Duodenal mucosa (tissue), 2 donors: ENCODE results near the gene KLHL6.
"Not testable (repeated sequence)": the region's sequence is repeated elsewhere in the genome, so short reads cannot be mapped to it uniquely, and the experiment has no call there.

Experiments
- H3K27ac ChIP-seq: one replicate; pipeline ENCODE4 v1.7.0; 2013; ENCODE audit warnings: low read depth, low read length
- H3K27me3 ChIP-seq, 2 donors: one replicate each; pipeline ENCODE4 v1.7.0; 2013; ENCODE audit warnings: low read length in 2 of 2, control low read depth in 1 of 2; ENCODE audit not compliant: insufficient read depth in 2 of 2, control insufficient read depth in 1 of 2
- H3K36me3 ChIP-seq, 2 donors: one replicate each; pipeline ENCODE4 v1.7.0; 2013; ENCODE audit warnings: low read length in 2 of 2, control low read depth in 1 of 2; ENCODE audit not compliant: insufficient read depth in 2 of 2, control insufficient read depth in 1 of 2
- H3K4me1 ChIP-seq, 2 donors: one replicate each; pipeline ENCODE4 v1.7.0; 2013; ENCODE audit warnings: low read length in 2 of 2, control low read depth in 1 of 2; ENCODE audit not compliant: insufficient read depth in 2 of 2, control insufficient read depth in 1 of 2
- H3K4me3 ChIP-seq, 2 donors: one replicate each; pipeline ENCODE4 v1.7.0; 2013; ENCODE audit warnings: low read length in 2 of 2, low read depth in 1 of 2
- H3K9ac ChIP-seq, 2 donors: one replicate each; pipeline ENCODE4 v1.7.0; 2013; ENCODE audit warnings: low read length in 2 of 2, low read depth in 1 of 2
- H3K9me3 ChIP-seq, 2 donors: one replicate each; pipeline ENCODE4 v1.7.0; 2013; ENCODE audit warnings: low read length in 2 of 2, control low read depth in 1 of 2; ENCODE audit not compliant: control insufficient read depth in 1 of 2

The KLHL6 gene

DNA sequence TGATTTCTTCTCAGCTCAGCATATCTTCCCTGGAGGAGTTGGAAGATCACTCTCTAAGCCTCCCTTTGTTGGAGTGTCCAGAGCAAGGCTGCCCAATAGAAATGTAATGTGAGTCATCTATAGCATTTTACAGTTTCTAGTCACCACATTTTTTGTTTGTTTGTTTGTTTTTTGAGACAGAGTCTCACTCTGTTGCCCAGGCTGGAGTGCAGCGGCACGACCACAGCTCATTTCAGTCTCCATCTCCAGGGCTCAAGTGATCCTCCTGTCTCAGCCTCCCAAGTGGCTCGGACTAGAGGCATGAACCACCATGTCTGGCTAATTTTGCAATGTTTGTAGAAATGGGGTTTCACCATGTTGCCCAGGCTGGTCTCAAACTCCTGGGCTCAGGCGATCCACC lies 21.3 kb downstream of the KLHL6 start:
- H3K4me1 ChIP-seq: peaks cover 25 to 28% of the 10 kb centered on the region in 2 donors
- no peaks in the 10 kb centered on the region for H3K27me3 ChIP-seq
- no peak overlapping the region for H3K27ac ChIP-seq
- no peak overlapping the region for H3K4me3 ChIP-seq
- H3K9me3 ChIP-seq: no peaks in the 10 kb centered on the region
- no peaks in the 10 kb centered on the region for H3K36me3 ChIP-seq
- no peak overlapping the region for H3K9ac ChIP-seq

DNA sequence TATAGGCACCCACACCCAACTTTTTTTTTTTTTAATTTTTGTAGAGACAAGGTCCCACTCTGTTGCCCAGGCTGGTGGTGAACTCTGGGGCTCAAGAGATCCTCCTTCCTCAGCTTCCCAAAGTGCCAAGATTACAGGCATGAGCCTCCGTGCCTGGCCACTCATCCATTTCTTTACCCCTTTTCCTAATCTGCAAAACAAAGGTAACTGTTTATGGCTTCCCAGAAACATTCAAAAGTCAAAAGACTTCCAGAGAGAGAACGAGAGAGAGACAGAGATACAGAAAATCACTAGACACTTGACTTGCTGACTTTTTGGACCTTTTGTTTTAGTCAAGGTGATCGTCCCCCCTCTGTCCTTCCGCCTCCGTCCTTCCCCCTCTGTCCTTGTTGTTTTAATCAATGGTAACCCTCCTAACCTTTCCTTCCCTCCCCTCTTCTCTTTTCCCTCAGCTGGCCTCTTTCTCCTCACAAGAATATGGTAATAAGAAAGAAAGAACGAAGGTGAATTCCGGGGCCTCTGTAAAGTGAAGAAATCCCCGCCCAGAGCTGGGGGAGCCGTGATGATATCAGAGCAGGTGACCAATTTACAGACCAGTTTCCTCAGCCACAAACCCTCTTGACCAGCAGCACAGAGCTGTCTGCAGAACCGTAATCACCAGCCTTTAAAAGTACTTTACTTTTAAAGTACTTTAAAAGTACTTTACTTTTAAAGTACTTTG lies 21.9 kb downstream of the KLHL6 start:
- no peaks in the 10 kb centered on the region for H3K36me3 ChIP-seq
- no peaks in the 10 kb centered on the region for H3K9me3 ChIP-seq
- H3K4me3 ChIP-seq: peak overlapping the region in 1 of 2 donors; percentile 12
- peaks cover 25 to 26% of the 10 kb centered on the region in 2 donors for H3K4me1 ChIP-seq
- no peak overlapping the region for H3K9ac ChIP-seq
- no peaks in the 10 kb centered on the region for H3K27me3 ChIP-seq
- H3K27ac ChIP-seq: no peak overlapping the region

DNA sequence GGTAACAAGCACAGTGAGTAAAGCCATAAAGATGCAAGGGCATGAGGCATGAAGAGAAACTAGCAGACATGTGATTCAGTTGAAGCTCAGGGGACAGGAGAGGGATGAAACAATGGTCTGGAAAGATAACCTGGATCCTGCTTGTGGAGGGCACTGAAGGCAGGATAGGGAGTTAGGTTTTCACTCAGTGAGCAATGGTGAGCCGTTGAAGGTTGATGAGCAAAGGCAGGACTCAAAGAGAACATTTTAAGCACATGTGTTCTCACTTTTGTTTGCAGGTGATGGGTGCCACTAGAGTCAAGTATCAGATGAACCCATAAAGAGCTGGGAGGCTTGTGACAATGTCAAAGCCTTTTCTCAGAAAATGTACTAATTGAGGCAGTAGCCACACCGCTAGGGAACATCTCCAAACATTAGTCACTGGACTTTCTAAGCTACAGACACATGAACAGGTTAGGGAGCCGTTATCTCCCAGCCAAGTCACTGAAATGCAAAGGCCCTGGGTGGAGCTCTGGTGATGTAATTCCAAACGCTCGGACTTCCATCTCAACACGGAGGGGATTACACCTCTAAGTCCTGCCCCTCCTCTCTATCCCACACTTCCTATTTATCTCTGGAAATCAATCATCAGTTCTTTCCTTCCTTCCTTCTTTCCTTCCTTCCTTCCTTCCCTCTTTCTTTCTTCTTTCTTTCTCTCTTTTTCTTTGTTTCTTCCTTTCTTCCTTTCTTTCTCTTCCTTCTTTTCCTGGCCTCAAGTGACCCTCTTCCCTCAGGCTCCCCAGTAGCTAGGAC lies 22.7 kb downstream of the KLHL6 start:
- H3K4me3 ChIP-seq: no peak overlapping the region
- no peaks in the 10 kb centered on the region for H3K36me3 ChIP-seq
- no peak overlapping the region for H3K27ac ChIP-seq
- H3K4me1 ChIP-seq: peaks cover 29 to 30% of the 10 kb centered on the region in 2 donors
- H3K9me3 ChIP-seq: no peaks in the 10 kb centered on the region
- no peak overlapping the region for H3K9ac ChIP-seq
- H3K27me3 ChIP-seq: no peaks in the 10 kb centered on the region

DNA sequence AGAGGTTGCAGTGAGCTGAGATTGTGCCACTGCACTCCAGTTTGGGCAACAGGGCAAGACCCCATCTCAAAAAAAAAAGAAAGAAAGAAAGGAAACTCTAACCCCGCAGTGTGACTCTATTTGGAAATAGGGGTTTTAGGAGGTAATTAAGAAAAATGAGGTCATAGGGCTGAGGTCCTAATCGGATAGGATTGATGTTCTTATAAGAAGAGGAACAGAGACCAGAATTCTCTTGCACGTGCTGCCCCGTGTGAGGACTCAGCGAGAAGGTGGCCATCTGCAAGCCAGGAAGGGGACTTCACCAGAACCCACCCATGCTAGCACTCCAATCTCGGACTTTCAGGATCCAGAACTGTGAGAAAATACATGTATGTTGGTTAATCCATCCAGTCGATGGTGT lies 25.8 kb downstream of the KLHL6 start:
- H3K9ac ChIP-seq: no peak overlapping the region
- H3K36me3 ChIP-seq: no peaks in the 10 kb centered on the region
- H3K27me3 ChIP-seq: no peaks in the 10 kb centered on the region
- no peak overlapping the region for H3K4me3 ChIP-seq
- H3K27ac ChIP-seq: no peak overlapping the region
- peaks cover 31 to 35% of the 10 kb centered on the region in 2 donors for H3K4me1 ChIP-seq
- H3K9me3 ChIP-seq: no peaks in the 10 kb centered on the region

DNA sequence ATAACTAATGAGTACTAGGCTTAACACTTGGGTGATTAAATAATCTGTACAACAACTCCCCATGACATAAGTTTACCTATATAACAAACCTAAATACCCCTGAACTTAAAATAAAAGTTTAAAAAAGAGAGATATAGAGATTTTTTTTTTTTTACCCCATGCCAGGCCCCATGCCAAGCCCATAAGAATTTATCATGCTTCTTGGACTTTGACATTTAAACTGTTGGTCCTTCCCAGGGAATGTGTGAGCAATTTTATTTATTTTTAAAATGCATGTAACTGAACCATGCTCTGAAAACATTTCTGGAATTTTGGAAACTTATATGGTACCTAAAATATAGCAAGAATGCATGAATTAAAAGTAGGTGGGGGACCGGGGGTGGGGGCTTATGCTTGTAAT lies 26.3 kb downstream of the KLHL6 start:
- Histone ChIP-seq H3K27me3 (no peaks in the 10 kb centered on the region), H3K27ac (no peak overlapping the region), H3K9me3 (no peaks in the 10 kb centered on the region), H3K4me3 (no peak overlapping the region), H3K9ac (no peak overlapping the region), H3K4me1 (peaks cover 31 to 34% of the 10 kb centered on the region in 2 donors), H3K36me3 (no peaks in the 10 kb centered on the region)

DNA sequence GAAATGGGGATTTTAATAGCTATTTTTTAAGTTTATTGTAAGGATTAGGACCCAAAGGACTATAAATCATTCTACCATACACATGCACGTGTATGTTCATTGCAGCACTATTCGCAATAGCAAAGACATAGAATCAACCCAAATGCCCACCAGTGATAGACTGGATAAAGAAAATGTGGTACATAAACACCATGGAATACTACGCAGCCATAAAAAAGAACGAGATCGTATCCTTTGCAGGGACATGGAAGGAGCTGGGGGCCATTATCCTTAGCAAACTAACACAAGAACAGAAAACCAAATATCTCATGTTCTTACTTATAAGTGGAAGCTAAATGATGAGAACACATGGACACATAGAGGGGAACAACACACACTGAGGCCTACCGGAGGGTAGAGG lies 26.7 kb downstream of the KLHL6 start:
- H3K4me3 ChIP-seq, H3K9me3 ChIP-seq, H3K9ac ChIP-seq, H3K27me3 ChIP-seq, H3K27ac ChIP-seq, H3K36me3 ChIP-seq: not testable (repeated sequence)
- peaks cover 29% of the 10 kb centered on the region in 2 donors for H3K4me1 ChIP-seq

DNA sequence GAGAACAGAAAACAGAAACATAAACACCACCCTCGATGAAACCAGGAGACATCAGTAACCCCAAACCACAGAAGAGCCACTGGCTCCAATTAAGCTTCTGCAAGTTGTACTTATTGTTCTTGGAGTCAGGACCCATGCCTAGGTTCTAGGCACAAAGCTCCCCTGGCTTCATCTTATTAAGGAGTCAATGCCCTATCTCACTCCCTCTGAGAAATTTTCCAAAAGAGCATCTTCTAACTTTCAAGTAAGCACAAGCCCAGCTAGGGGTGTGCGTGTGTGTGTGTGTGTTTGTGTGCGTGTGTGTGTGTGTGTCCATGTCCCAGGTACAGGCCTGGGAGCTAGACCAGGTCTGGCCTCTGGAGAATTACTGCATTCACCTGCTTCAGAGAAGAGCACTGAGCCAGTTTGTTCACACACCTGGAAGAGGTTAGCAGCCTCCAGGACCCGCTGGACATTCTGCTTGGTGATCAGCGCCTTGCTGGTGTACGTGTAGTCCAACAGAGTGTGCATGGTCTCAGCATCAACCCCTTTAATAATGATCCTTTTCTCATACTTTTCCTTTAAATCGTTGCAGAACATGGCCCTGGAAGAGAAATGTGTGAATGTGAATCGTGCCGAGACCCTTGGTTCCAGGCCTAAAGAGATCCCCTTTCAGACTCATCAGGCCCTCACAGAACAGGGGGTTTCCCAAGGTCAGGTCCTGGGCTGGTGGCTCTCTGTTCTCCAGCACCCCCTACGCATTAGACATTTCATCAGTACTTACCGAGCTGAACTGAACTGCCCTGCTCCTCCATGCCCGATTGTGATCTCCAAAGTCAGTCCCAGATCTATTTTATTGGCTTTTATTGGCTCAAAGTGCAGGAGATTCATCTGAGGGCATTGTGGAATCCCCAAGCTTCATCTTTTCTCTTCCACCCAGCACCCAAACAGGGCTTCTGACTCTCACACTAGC lies 27.8 kb downstream of the KLHL6 start:
- Histone ChIP-seq H3K36me3 (no peaks in the 10 kb centered on the region), H3K4me3 (no peak overlapping the region), H3K9me3 (no peaks in the 10 kb centered on the region), H3K4me1 (peaks cover 19 to 21% of the 10 kb centered on the region in 2 donors), H3K27ac (no peak overlapping the region), H3K27me3 (no peaks in the 10 kb centered on the region), H3K9ac (no peak overlapping the region)

DNA sequence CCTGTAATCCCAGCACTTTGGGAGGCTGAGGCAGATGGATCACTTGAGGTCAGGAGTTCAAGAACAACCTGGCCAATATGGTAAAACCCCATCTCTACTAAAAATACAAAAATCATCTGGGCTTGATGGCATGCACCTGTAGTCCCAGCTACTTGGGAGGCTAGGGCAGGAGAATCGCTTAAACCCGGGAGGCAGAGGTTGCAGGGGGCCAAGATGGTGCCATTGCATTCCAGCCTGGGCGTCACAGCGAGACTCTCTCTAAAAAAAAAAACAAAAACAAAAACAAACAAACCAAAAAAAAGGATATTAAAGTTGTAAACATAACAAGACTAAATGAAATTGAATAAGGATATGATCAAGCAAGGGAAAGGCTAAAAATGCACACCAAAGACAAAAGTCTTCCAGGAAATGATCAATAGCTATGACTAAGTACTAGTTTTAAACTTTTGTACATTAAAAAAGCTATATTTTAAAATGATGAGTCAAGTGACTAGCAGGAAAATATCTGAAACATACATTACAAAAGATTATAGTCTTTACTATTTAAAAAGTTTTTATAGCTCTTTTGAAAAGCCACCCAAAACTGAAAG lies 28.6 kb downstream of the KLHL6 start:
- no peak overlapping the region for H3K9ac ChIP-seq
- H3K9me3 ChIP-seq: no peaks in the 10 kb centered on the region
- peaks cover 15 to 21% of the 10 kb centered on the region in 2 donors for H3K4me1 ChIP-seq
- H3K27me3 ChIP-seq: no peaks in the 10 kb centered on the region
- H3K4me3 ChIP-seq: no peak overlapping the region
- H3K27ac ChIP-seq: no peak overlapping the region
- H3K36me3 ChIP-seq: no peaks in the 10 kb centered on the region

DNA sequence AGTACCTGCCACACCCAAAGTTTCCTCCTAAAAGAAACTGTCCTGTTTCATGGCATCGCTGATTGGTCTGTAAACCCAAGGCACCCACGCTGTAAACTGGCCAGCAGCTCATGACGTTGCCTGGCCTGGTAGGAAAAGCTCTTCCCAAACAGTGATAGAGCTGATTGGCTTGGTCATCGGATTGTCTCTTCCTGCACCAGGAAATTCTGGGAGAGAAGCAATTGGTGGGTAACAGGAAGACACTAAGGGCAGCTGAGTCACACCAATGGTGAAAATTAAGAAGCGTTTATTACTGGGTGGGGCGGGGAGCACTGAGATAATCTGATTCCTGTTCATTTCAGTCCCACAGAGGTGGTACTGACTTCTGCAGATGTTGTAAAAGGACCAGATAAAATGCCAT lies 31.0 kb downstream of the KLHL6 start:
- Histone ChIP-seq H3K36me3 (no peaks in the 10 kb centered on the region), H3K27ac (no peak overlapping the region), H3K4me3 (no peak overlapping the region)

More for the DNA sequence above, 31.0 kb downstream of the KLHL6 start:
- Histone ChIP-seq H3K9me3 (no peaks in the 10 kb centered on the region), H3K27me3 (no peaks in the 10 kb centered on the region), H3K4me1 (peaks cover 12% of the 10 kb centered on the region in 2 donors), H3K9ac (no peak overlapping the region)
